Measurements from ENCODE around the gene CTNNA1.
"Not testable (repeated sequence)": the region's sequence is repeated elsewhere in the genome, so short reads cannot be mapped to it uniquely, and the experiment has no call there.

CTNNA1 gene

DNA sequence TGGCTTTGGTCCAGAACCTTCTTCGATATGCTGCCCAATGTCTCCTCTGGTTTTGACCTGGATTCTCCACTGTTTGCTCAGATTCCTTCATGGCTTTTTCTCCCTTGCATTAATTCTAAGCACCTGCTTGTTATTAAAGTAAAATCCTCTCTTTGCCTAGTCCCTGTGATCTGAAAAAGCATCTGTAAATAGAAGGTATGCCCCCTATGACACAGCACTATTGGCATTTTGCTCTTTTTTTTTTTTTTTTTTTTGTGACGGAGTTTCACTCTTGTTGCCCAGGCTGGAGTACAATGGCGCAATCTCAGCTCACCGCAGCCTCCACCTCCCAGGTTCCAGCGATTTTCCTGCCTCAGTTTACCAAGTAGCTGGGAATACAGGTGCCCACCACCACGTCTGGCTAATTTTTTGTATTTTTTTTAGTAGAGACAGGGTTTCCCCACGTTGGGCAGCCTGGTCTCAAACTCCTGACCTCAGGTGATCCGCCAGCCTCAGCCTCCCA, 37.2 kb upstream of the CTNNA1 start:
- H3K36me3 Mint-ChIP-seq (ENCODE audit: low read depth); H3K27ac Mint-ChIP-seq; H3K9me3 Mint-ChIP-seq; H3K4me3 Mint-ChIP-seq; H3K4me1 Mint-ChIP-seq (ENCODE audit: low read depth): not testable (repeated sequence)
- H3K27me3 Mint-ChIP-seq (ENCODE audit: low read depth) = peaks cover 40% of the 10 kb centered on the region

DNA sequence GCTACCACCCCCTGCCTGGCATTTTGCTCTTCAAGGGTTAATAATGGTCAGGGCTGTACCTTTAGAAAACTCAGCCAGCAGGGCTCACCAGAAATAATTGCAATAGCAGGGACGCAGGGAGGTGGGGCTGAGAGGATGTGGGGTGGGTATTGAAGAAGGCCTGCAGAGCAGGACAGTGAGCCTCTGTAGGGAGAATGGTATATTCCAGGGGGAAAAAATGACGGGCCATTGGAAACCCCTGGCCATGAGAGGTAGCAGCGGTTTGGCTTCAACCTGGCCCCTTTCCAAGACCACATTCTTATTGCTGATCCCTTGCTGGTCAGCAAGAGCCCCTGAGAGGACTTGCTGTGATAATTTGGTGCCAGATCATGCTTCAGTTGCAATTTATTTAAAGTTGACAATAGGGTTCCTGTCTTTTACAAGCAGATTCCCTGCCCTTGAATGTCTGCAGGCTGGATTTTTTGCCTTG, 36.7 kb upstream of the CTNNA1 start:
- H3K9me3 Mint-ChIP-seq = no peaks in the 10 kb centered on the region
- no peak overlapping the region for H3K27ac Mint-ChIP-seq
- no peaks in the 10 kb centered on the region for H3K4me1 Mint-ChIP-seq (ENCODE audit: low read depth)
- H3K36me3 Mint-ChIP-seq (ENCODE audit: low read depth) = no peaks in the 10 kb centered on the region
- no peak overlapping the region for H3K4me3 Mint-ChIP-seq
- peaks cover 36% of the 10 kb centered on the region for H3K27me3 Mint-ChIP-seq (ENCODE audit: low read depth)

GRCh38 chr5:138717399-138717798, 35.8 kb upstream of the CTNNA1 start:
- Mint-ChIP-seq H3K9me3 (no peaks in the 10 kb centered on the region), H3K4me3 (no peak overlapping the region), H3K27ac (no peak overlapping the region), H3K36me3 (ENCODE audit: low read depth) (no peaks in the 10 kb centered on the region), H3K27me3 (ENCODE audit: low read depth) (peaks cover 36% of the 10 kb centered on the region), H3K4me1 (ENCODE audit: low read depth) (no peaks in the 10 kb centered on the region)

- Mint-ChIP-seq H3K4me3 (no peak overlapping the region), H3K36me3 (ENCODE audit: low read depth) (no peaks in the 10 kb centered on the region), H3K4me1 (ENCODE audit: low read depth) (no peaks in the 10 kb centered on the region), H3K27me3 (ENCODE audit: low read depth) (peaks cover 39% of the 10 kb centered on the region), H3K27ac (no peak overlapping the region), H3K9me3 (no peaks in the 10 kb centered on the region)
Observed at GRCh38 chr5:138719811-138720210, 33.4 kb upstream of the CTNNA1 start.

- Mint-ChIP-seq H3K36me3 (ENCODE audit: low read depth) (no peaks in the 10 kb centered on the region), H3K9me3 (no peaks in the 10 kb centered on the region), H3K27me3 (ENCODE audit: low read depth) (peaks cover 39% of the 10 kb centered on the region), H3K27ac (no peak overlapping the region), H3K4me1 (ENCODE audit: low read depth) (peaks cover 3% of the 10 kb centered on the region), H3K4me3 (no peak overlapping the region)
Observed at GRCh38 chr5:138720840-138721239, 32.4 kb upstream of the CTNNA1 start.

DNA sequence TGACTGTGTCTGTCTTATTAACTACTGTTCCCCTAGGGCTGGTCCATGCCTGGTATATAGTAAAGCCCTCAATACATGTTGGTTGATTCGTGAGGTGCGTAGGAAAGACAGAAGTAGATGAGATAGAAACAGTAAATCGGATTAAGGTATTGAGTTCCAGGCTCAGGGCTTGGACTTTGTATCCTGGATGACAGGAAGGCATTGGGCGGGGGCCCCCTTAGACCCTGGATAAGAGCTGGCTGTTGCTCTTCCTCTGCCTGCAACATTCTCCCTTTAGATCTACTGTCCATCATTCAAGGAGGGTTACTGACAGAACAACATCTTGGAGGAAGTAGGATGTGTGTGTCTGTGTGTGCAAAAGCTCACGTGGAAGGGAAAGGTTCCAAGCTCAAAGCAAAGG, 31.2 kb upstream of the CTNNA1 start:
- Mint-ChIP-seq H3K27me3 (ENCODE audit: low read depth) (peaks cover 38% of the 10 kb centered on the region), H3K36me3 (ENCODE audit: low read depth) (no peaks in the 10 kb centered on the region), H3K4me3 (no peak overlapping the region), H3K4me1 (ENCODE audit: low read depth) (peaks cover 7% of the 10 kb centered on the region), H3K27ac (no peak overlapping the region), H3K9me3 (no peaks in the 10 kb centered on the region)

- H3K9me3 Mint-ChIP-seq = no peaks in the 10 kb centered on the region
- H3K27ac Mint-ChIP-seq = no peak overlapping the region
- H3K27me3 Mint-ChIP-seq (ENCODE audit: low read depth) = peaks cover 39% of the 10 kb centered on the region
- no peak overlapping the region for H3K4me3 Mint-ChIP-seq
- no peaks in the 10 kb centered on the region for H3K36me3 Mint-ChIP-seq (ENCODE audit: low read depth)
- H3K4me1 Mint-ChIP-seq (ENCODE audit: low read depth) = peaks cover 13% of the 10 kb centered on the region
Observed at GRCh38 chr5:138722544-138723177, 30.6 kb upstream of the CTNNA1 start.

DNA sequence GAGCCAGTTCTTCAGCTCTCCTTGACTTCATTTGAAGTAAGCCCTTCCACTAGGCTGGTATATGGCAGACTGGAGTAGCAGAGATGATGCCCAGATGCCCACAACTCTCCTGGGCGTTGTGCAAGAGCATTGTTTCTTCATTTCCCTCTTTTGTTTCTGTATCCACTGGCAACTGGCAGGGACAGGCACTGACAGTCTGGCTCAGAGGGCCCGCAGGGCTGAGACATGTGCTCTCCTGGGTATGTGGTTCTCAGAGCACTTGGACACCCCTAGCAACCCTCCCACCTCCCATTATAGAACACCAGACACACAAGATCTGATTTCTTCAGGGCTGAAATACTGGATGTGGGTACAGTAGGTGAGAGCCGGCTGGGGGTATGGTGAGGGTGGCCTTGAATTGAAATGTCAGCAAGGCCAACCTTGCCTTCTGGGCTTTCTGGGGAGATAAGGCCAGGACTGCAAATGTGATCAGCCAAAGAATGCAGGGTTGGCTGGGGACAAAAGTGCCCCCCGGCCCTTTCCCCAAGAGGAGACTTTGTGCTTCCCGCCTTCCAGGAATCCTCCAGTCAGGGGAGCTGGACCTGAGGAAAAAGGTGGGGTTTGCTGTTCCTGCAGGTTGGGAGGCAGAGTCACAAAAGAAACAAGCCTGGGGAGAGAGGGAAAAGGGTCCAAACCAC, 28.6 kb upstream of the CTNNA1 start:
- Mint-ChIP-seq H3K4me3 (no peak overlapping the region), H3K27me3 (ENCODE audit: low read depth) (peaks cover 33% of the 10 kb centered on the region), H3K36me3 (ENCODE audit: low read depth) (no peaks in the 10 kb centered on the region), H3K27ac (no peak overlapping the region), H3K4me1 (ENCODE audit: low read depth) (peaks cover 16% of the 10 kb centered on the region), H3K9me3 (no peaks in the 10 kb centered on the region)

DNA sequence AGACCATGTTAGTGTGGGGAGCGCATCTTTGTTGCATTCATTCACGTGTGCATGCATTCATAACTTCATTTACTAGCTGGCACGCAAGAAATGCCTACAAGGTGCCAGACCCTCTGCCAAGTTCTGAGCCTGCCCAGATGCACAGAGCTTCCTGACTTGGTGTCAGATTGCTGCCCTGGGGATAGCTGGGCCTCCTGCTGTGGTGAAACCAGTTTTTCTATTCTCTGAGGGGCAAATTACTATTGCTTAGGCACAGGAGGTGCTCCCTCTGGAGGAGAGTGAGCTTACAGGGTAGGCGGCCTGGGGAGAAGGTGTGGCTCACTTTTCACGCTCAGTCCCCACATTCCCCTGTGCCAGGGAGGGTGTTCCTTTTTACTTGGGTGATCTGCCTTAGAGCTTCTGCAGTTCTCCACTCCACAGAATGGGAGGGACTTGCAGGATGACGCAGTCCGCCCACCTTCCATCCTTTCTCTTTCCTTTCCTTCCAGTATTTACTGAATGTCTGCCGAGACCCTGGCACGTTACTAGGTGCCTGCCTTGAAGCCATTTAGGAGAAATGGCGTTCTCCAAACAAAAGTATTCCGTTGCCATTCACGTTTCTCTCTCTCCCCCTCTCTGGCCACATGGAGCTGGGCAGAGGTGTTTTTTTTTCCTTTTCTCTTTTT, 27.9 kb upstream of the CTNNA1 start:
- H3K9me3 Mint-ChIP-seq = no peaks in the 10 kb centered on the region
- peaks cover 33% of the 10 kb centered on the region for H3K27me3 Mint-ChIP-seq (ENCODE audit: low read depth)
- no peak overlapping the region for H3K27ac Mint-ChIP-seq
- H3K4me1 Mint-ChIP-seq (ENCODE audit: low read depth) = peaks cover 16% of the 10 kb centered on the region
- H3K4me3 Mint-ChIP-seq = no peak overlapping the region
- H3K36me3 Mint-ChIP-seq (ENCODE audit: low read depth) = no peaks in the 10 kb centered on the region

DNA sequence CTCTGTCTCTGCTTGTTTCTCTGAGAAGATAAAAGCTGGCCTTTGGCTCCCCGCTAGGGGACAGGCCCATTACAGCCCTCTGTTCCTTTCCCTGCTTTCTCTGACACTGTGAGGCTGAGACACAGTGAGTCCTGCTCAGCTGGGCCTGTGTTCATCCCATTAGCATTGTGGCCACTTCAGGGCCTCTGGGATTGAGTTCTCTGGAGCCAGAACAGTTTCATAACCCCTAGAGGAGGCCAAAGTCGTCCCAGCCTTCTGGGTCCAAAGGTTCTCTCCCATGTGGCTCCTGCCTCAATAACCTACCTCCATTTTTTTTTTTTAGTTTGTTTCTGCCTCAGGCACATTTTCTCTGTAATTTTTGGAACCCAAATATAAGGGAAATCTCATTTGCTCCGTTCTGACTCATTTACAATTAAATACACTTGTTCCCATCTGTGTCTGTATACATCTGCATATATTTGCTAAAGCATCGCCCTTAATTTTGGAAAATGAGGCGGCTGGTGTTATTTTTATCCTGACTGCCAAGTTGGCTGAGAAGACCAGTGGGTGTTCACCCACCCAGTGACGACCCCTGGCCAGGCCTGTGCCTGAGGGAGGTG, 27.3 kb upstream of the CTNNA1 start:
- peaks cover 16% of the 10 kb centered on the region for H3K4me1 Mint-ChIP-seq (ENCODE audit: low read depth)
- H3K27me3 Mint-ChIP-seq (ENCODE audit: low read depth) = peaks cover 37% of the 10 kb centered on the region
- no peaks in the 10 kb centered on the region for H3K9me3 Mint-ChIP-seq
- H3K27ac Mint-ChIP-seq = no peak overlapping the region
- H3K36me3 Mint-ChIP-seq (ENCODE audit: low read depth) = no peaks in the 10 kb centered on the region
- no peak overlapping the region for H3K4me3 Mint-ChIP-seq

- Mint-ChIP-seq H3K27me3 (ENCODE audit: low read depth) (peaks cover 35% of the 10 kb centered on the region), H3K4me1 (ENCODE audit: low read depth) (peaks cover 16% of the 10 kb centered on the region), H3K4me3 (no peak overlapping the region), H3K9me3 (no peaks in the 10 kb centered on the region), H3K27ac (no peak overlapping the region), H3K36me3 (ENCODE audit: low read depth) (no peaks in the 10 kb centered on the region)
Observed at GRCh38 chr5:138726848-138727247, 26.4 kb upstream of the CTNNA1 start.

- Mint-ChIP-seq H3K27me3 (ENCODE audit: low read depth) (peaks cover 31% of the 10 kb centered on the region), H3K4me1 (ENCODE audit: low read depth) (peaks cover 15% of the 10 kb centered on the region)
- not testable (repeated sequence) for H3K36me3 Mint-ChIP-seq (ENCODE audit: low read depth); H3K9me3 Mint-ChIP-seq; H3K27ac Mint-ChIP-seq; H3K4me3 Mint-ChIP-seq
Observed at GRCh38 chr5:138730496-138730895, 22.7 kb upstream of the CTNNA1 start.

- H3K36me3 Mint-ChIP-seq (ENCODE audit: low read depth) = no peaks in the 10 kb centered on the region
- H3K4me3 Mint-ChIP-seq = no peak overlapping the region
- peaks cover 26% of the 10 kb centered on the region for H3K27me3 Mint-ChIP-seq (ENCODE audit: low read depth)
- no peak overlapping the region for H3K27ac Mint-ChIP-seq
- H3K9me3 Mint-ChIP-seq = no peaks in the 10 kb centered on the region
- peaks cover 6% of the 10 kb centered on the region for H3K4me1 Mint-ChIP-seq (ENCODE audit: low read depth)
Observed at GRCh38 chr5:138732466-138732865, 20.8 kb upstream of the CTNNA1 start.

- Mint-ChIP-seq H3K4me3 (no peak overlapping the region), H3K27ac (no peak overlapping the region), H3K9me3 (no peaks in the 10 kb centered on the region), H3K4me1 (ENCODE audit: low read depth) (peaks cover 2% of the 10 kb centered on the region), H3K36me3 (ENCODE audit: low read depth) (no peaks in the 10 kb centered on the region), H3K27me3 (ENCODE audit: low read depth) (peaks cover 23% of the 10 kb centered on the region)
Observed at GRCh38 chr5:138732933-138733332, 20.3 kb upstream of the CTNNA1 start.

All from T-helper 1 cell treated with Interleukin-12 subunit alpha and Interleukin-12 subunit beta and Interleukin-4 antibody, amounts not matched to agents 30 μg/mL and 1 μg/mL, for 36 hours (primary cell).